Fibroblast of skin of left biceps (primary cell): ENCODE results near the gene TMPRSS12.
"Not testable (repeated sequence)": the region's sequence is repeated elsewhere in the genome, so short reads cannot be mapped to it uniquely, and the experiment has no call there.

Source experiments
- DNase-seq, 2 experiments: peaks; one replicate each; pipeline ENCODE4 v3.0.0-alpha.2; 2013; ENCODE audit warnings: low read depth in 2 of 2

TMPRSS12 gene

DNA sequence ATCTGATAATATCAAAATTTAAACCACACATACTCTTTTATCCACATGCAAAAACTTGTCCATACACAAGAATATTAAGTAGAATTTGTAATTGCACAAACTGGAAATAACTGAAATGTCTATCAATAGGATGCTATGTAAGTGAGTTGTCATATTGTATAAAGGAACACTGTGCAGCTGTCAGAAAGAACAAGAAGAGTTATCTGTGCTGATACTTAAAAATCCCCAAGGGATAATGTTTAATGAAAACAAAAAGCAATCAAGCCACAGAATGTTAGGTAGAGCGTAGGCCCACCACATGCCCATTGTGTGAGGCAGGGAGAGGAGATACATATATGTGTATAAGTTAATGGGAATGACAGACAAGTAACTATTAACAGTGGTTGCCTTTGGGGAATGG lies 83.7 kb downstream of the TMPRSS12 start:
- DNase-seq = no peak

DNA sequence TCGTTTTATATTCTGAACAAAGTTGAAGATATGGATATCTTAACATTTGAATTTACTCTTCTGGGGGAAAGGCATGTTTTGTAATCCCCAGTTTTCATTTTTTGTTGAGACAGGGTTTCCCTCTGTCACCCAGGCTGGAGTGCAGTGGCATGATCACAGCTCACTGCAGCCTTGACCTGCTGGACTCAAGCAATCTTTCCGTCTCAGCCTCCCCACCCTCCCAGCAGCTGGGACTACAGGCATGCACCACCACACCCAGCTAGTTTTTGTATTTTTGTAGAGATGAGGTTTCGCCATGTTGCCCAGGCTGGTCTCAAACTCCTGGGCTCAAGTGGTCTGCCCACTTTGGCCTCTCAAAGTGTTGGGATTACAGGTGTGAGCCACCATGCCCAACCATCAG lies 84.2 kb downstream of the TMPRSS12 start:
- not testable (repeated sequence) for DNase-seq

- DNase-seq = no peak
Observed at GRCh38 chr12:50927356-50927755, 84.6 kb downstream of the TMPRSS12 start.

GRCh38 chr12:50927766-50928224 lies 85.1 kb downstream of the TMPRSS12 start:
- no peak for DNase-seq

DNA sequence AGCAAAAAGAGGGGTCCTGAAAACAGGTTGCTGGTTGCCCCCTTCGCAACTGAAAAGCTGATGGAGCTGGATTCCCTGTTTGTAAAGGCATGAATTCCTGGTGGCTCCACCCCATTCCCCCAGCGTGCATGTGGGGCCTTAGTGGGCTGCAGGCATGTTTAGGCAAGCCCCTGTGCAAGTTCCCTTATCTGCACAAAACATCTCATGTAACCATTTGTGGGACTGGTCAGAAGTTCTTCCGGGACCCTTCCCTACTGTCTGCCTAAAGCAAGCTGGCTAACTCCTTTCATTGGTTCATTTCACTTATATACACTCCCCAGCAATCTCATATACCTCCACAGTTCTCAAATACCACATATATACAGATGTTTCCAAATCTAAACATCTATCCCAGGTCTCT lies 85.7 kb downstream of the TMPRSS12 start:
- DNase-seq = no peak

DNA sequence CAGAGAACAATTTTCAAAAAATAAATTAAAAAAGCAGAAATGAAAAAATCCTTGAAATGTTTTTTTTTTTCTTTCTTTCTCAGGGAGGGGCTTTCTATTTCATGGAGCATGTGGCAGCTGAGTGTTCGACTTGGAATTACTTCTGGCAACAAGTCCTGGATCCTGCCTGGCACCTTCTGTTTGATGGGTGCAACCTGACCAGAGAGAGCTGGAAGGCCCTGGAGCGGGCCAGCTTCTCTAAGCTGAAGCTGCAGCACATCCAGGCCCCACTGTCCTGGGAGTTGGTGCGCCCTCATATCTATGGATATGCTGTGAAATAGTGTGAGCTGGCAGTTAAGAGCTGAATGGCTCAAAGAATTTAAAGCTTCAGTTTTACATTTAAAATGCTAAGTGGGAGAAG lies 87.1 kb downstream of the TMPRSS12 start:
- DNase-seq = no peak

GRCh38 chr12:50930477-50930876 lies 87.8 kb downstream of the TMPRSS12 start:
- not testable (repeated sequence) for DNase-seq

- DNase-seq = no peak
Observed at GRCh38 chr12:50932787-50933280, 90.1 kb downstream of the TMPRSS12 start.

DNA sequence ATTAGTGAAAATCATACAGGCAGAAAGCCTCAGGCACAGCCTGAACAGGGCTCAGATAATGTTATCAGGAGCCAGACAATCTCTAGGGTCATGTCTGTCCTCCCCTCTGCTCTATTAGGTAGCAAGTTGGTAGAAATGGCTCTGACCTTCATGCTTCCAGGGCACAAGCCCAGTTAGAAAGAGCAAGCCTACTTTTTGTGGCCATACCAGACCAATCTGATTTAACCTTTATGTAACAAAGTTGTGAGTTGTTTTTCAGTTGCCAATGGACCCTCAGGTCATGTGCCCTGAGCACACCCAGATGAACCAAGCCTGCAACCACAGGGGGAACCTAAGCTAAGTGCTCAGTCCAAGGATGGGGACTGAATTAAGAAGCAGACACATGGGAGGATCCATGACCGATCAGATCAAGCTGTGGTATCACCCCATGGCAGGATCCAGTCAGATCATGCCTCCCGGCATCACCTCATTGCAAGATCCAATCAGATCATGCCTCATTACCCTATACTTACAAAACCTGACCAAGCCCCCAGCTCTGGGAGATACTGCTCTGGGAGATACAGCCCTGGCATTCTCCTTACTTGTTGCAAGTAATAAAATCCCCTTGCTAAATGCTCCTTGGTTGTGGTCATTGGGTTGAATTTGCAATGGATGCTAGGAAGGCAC lies 90.9 kb downstream of the TMPRSS12 start:
- DNase-seq = no peak

GRCh38 chr12:50934371-50934851 lies 91.7 kb downstream of the TMPRSS12 start:
- no peak for DNase-seq

DNA sequence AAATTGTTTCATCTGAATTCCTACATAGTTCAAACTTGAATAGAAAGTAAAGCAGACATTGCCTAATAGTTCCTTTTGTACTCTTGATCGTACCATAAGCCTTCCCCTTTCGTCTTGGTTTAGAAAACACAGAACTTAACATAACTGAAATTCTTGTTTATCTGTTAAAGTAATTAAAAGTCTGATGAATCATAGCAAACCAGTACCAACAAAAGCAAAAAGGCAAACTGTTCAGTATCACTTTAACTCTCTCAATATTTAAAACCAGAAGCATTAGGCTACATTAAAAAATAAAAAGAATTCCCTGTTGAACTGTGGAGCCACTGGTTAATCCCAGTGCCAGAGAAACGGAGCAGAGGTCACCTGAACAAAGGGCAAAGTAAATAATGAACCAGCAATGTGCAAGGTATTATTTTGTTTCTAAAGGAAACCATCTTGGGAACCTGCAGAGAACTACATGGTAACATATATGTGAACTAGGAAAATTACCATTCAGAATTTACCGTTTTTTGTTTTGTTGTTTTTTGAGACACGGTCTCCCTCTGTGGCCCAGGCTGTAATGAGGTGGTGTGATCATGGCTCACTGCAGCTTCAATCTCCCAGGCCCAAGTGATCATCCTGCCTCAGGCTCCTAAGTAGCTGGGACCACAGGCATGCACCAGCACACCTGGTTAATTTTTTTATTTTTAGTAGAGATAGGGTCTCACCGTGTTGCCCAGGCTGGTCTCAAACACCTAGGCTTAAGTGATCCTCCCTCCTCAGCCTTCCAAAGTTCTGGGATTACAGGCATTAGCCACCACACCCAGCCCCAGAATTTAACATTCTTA lies 92.5 kb downstream of the TMPRSS12 start:
- DNase-seq = no peak

GRCh38 chr12:50936821-50937530 lies 94.2 kb downstream of the TMPRSS12 start:
- DNase-seq = no peak
